GM23338 (cell line): ENCODE results near the gene TRIM24.
"Not testable (repeated sequence)": the region's sequence is repeated elsewhere in the genome, so short reads cannot be mapped to it uniquely, and the experiment has no call there.

Source experiments
- CREB1 ChIP-seq: fragments of 250-450 bp; sonication (Bioruptor Pico); IDR thresholded peaks from 2 replicates; pipeline ENCODE4 v1.5.0; 2020; ENCODE audit warnings: low read depth, mild to moderate bottlenecking, moderate library complexity
- CTCF ChIP-seq, 2 experiments: fragments of 200-600 bp in 1 of 2; sonication (generic) in 1 of 2; conservative IDR thresholded peaks; 2 replicates each; pipeline versions ENCODE4 v1.5.1 to v1.6.1; 2016 to 2017; ENCODE audit warnings: antibody characterized with exemption in 2 of 2, low read depth in 2 of 2, mild to moderate bottlenecking in 2 of 2, moderate library complexity in 1 of 2
- ETS1 ChIP-seq: IDR thresholded peaks from 2 replicates; pipeline ENCODE4 v1.6.1; 2016; ENCODE audit warnings: antibody characterized with exemption
- EZH2 ChIP-seq: fragments of 200-600 bp; sonication (generic); IDR thresholded peaks from one replicate; pipeline ENCODE4 v1.8.0; 2017; ENCODE audit warnings: antibody characterized with exemption, mild to moderate bottlenecking, low read depth; ENCODE audit not compliant: unreplicated experiment
- EZH2phosphoT487 ChIP-seq: fragments of 200-600 bp; sonication (generic); IDR thresholded peaks from one replicate; pipeline ENCODE4 v1.8.1; 2018; ENCODE audit warnings: antibody characterized with exemption; ENCODE audit not compliant: unreplicated experiment
- JUNB ChIP-seq: IDR thresholded peaks from one replicate; pipeline ENCODE4 v1.6.1; 2016; ENCODE audit warnings: antibody characterized with exemption; ENCODE audit not compliant: unreplicated experiment
- NANOG ChIP-seq: IDR thresholded peaks from 2 replicates; pipeline ENCODE4 v1.6.1; 2016; ENCODE audit warnings: antibody characterized with exemption, borderline replicate concordance
- POLR2AphosphoS5 ChIP-seq: IDR thresholded peaks from 2 replicates; pipeline ENCODE4 v1.6.1; 2016; ENCODE audit warnings: antibody characterized with exemption, low read depth
- REST ChIP-seq: IDR thresholded peaks from one replicate; pipeline ENCODE4 v1.6.1; 2018; ENCODE audit warnings: antibody characterized with exemption; ENCODE audit not compliant: unreplicated experiment
- STAT1 ChIP-seq: IDR thresholded peaks from one replicate; pipeline ENCODE4 v1.6.1; 2016; ENCODE audit warnings: antibody characterized with exemption; ENCODE audit not compliant: unreplicated experiment
- ZNF114 ChIP-seq: fragments of 250-450 bp; sonication (Bioruptor Pico); IDR thresholded peaks from 2 replicates; pipeline ENCODE4 v1.5.0; 2020; ENCODE audit warnings: mild to moderate bottlenecking, moderate library complexity
- ZNF331 ChIP-seq: fragments of 250-450 bp; sonication (Bioruptor Pico); IDR thresholded peaks from 2 replicates; pipeline ENCODE4 v1.5.0; 2020; ENCODE audit warnings: low read depth, mild to moderate bottlenecking, moderate library complexity
- ZNF462 ChIP-seq: fragments of 250-450 bp; sonication (Bioruptor Pico); IDR thresholded peaks from 2 replicates; pipeline ENCODE4 v1.5.0; 2020; ENCODE audit warnings: mild to moderate bottlenecking, moderate library complexity

- not testable (repeated sequence) for TF ChIP-seq CTCF (conservative IDR thresholded peaks at IDR 0.05; ENCODE audit: low read depth in 2 of 2); EZH2; POLR2AphosphoS5; NANOG; REST; STAT1; EZH2phosphoT487; ETS1; ZNF114 (CRISPR knock-in tag); ZNF331; JUNB; CREB1 (CRISPR knock-in tag); ZNF462 (CRISPR knock-in tag)
These were observed 25.4 kb downstream of the TRIM24 start for GRCh38 chr7:138485508-138485907.
